Kidney (tissue), 14 donors: ENCODE data around the gene CFAP210. TPM values are rescaled to one million over a fixed set of nuclear protein-coding genes. Genes with fewer than 3 reads are reported as not detected.

Experiments used
- DNase-seq, 5 donors: peaks; one replicate each; pipeline ENCODE4 v3.0.0-alpha.2; 2013 to 2020
- FAIRE-seq: peaks from 2 replicates; lab custom pipeline; 2012; peaks lifted over from hg19 to GRCh38; lab: Jason Lieb, UNC
- H3K27ac ChIP-seq, 2 donors: one replicate each; pipeline ENCODE4 v1.7.0; 2013; ENCODE audit warnings: low read depth in 2 of 2, low read length in 2 of 2, inconsistent platforms in 1 of 2
- H3K27me3 ChIP-seq: one replicate; pipeline ENCODE4 v1.7.1; 2013; ENCODE audit warnings: low read length, inconsistent platforms; ENCODE audit not compliant: control insufficient read depth, insufficient read depth
- H3K36me3 ChIP-seq, 3 donors: one replicate each; pipeline versions ENCODE4 v1.7.0 to v1.7.1; 2013; ENCODE audit warnings: low read length in 3 of 3, control low read depth in 1 of 3, inconsistent platforms in 1 of 3; ENCODE audit not compliant: insufficient read depth in 3 of 3, control insufficient read depth in 2 of 3
- H3K4me1 ChIP-seq, 3 donors: one replicate each; pipeline versions ENCODE4 v1.7.0 to v1.7.1; 2013; ENCODE audit warnings: low read length in 3 of 3, inconsistent platforms in 1 of 3, low read depth in 1 of 3; ENCODE audit not compliant: control insufficient read depth in 2 of 3, insufficient read depth in 2 of 3
- H3K4me3 ChIP-seq, 3 donors: one replicate each; pipeline versions ENCODE4 v1.7.0 to v1.8.1; 2013; ENCODE audit warnings: low read length in 3 of 3, control low read depth in 1 of 3, inconsistent platforms in 1 of 3
- H3K9ac ChIP-seq, 3 donors: one replicate each; pipeline versions ENCODE4 v1.7.0 to v1.7.1; 2013; ENCODE audit warnings: low read length in 3 of 3, control low read depth in 1 of 3, inconsistent platforms in 1 of 3
- H3K9me3 ChIP-seq, 3 donors: one replicate each; pipeline versions ENCODE4 v1.7.0 to v1.7.1; 2013; ENCODE audit warnings: low read length in 3 of 3, control low read depth in 1 of 3, inconsistent platforms in 1 of 3; ENCODE audit not compliant: control insufficient read depth in 2 of 3, insufficient read depth in 1 of 3
- CTCF ChIP-seq: IDR thresholded peaks from 3 replicates; pipeline ENCODE4 v1.5.1; 2012; ENCODE audit warnings: mild to moderate bottlenecking, moderate library complexity, borderline replicate concordance; ENCODE audit not compliant: insufficient read depth; ENCODE audit errors: extremely low read depth
- intact Hi-C: fragments of 100-400 bp; cut with DNase I; formaldehyde crosslinking; loops from one replicate; pipeline ENCODE4 v1.11.1; 2022
- polyA plus RNA-seq: library from polyadenylated mRNA; stranded (reverse); fragments of 350-450 nt; fragmentation: Illumina TruSeq; extraction: RNeasy Lipid Tissue Mini Kit (QIAGEN cat#74804); gene quantifications from one replicate; pipeline ENCODE4 v1.2.3, GENCODE V29; 2014; ENCODE audit warnings: low read depth, low replicate concordance; ENCODE audit not compliant: insufficient read depth
- total RNA-seq: library from RNA; stranded (reverse); fragmentation: NEBNext Ultra II Directional; extraction: Animal tissue kit (Norgen Biotek cat#: 25700); gene quantifications from one replicate; pipeline ENCODE4 v1.2.1, GENCODE V29; 2021
- donor health status: control.
- donor health status: control.
- donor health status: control.
- donor health status: control.
- donor health status: control.
- donor health status: DM: yes; HTN: yes; CAD: no.
- donor health status: Normal renal cell carcinoma (clear cell type).

The CFAP210 gene
- total and polyA plus RNA-seq, 2 donors from 2014 or later, result 0.60 to 0.65 TPM

GRCh38 chr2:169715379-169716237, 21.4 kb upstream of the CFAP210 start:
- intact Hi-C loops, result no loop called here
- no peaks in the 10 kb centered on the region for H3K36me3 ChIP-seq
- H3K27ac ChIP-seq, result no peak overlapping the region
- DNase-seq (no peak), FAIRE-seq (no peak)
- H3K27me3 ChIP-seq, result no peaks in the 10 kb centered on the region
- H3K4me1 ChIP-seq, result peaks cover 0 to 9% (median 0%) of the 10 kb centered on the region in 3 donors
- peak overlapping the region in 2 of 3 donors; percentile 22 to 56 for H3K4me3 ChIP-seq
- no peaks in the 10 kb centered on the region for H3K9me3 ChIP-seq
- no peak for TF ChIP-seq CTCF
- no peak overlapping the region for H3K9ac ChIP-seq

GRCh38 chr2:169714699-169715098, 20.5 kb upstream of the CFAP210 start:
- intact Hi-C loops, result no loop called here
- Histone ChIP-seq H3K9ac (no peak overlapping the region), H3K27ac (no peak overlapping the region), H3K9me3 (no peaks in the 10 kb centered on the region), H3K27me3 (no peaks in the 10 kb centered on the region), H3K36me3 (no peaks in the 10 kb centered on the region), H3K4me1 (peaks cover 0 to 9% (median 0%) of the 10 kb centered on the region in 3 donors), H3K4me3 (no peak overlapping the region)
- no peak for TF ChIP-seq CTCF
- FAIRE-seq (no peak), DNase-seq (no peak)

- Histone ChIP-seq H3K9ac (no peak overlapping the region), H3K4me1 (peaks cover 0 to 9% (median 0%) of the 10 kb centered on the region in 3 donors), H3K27me3 (no peaks in the 10 kb centered on the region), H3K4me3 (no peak overlapping the region), H3K9me3 (no peaks in the 10 kb centered on the region), H3K27ac (no peak overlapping the region), H3K36me3 (no peaks in the 10 kb centered on the region)
- no peak for FAIRE-seq
- no peak for DNase-seq
- intact Hi-C loops, result no loop called here
- no peak for TF ChIP-seq CTCF
These were observed 19.1 kb upstream of the CFAP210 start for GRCh38 chr2:169713331-169713730.
